B cell (primary cell): Measurements from ENCODE around the gene CAVIN1. TPM values are rescaled to one million over a fixed set of nuclear protein-coding genes. Genes with fewer than 3 reads are reported as not detected.

Experiments used
- ATAC-seq: fragments of 200-7000 bp; cut with Tn5 transposase; one replicate; pipeline ENCODE4 v1.10.0; 2021; ENCODE audit warnings: low read depth, mild to moderate bottlenecking, moderate number of reproducible peaks, moderate library complexity
- CTCF ChIA-PET: fragments of 350-600 bp; sonication (Branson Sonifier 250); formaldehyde crosslinking; loops from one replicate; lab custom pipeline; 2021; ENCODE audit warnings: antibody characterized with exemption, inconsistent platforms; lab: Charles Lee
- POLR2A ChIA-PET: fragments of 350-600 bp; sonication (Branson Sonifier 250); formaldehyde crosslinking; loops from one replicate; lab custom pipeline; 2021; ENCODE audit warnings: antibody characterized with exemption; lab: Charles Lee
- DNase-seq: peaks from one replicate; pipeline ENCODE4 v3.0.0; 2013
- H2AFZ ChIP-seq: 2 replicates; pipeline ENCODE4 v1.6.1; 2012; ENCODE audit warnings: mild to moderate bottlenecking, low read depth, low read length; ENCODE audit not compliant: insufficient read depth, poor library complexity, severe bottlenecking
- H3K27ac ChIP-seq, 2 donors: 1 replicate in 1 of 2; 2 replicates in 1 of 2; pipeline ENCODE4 v1.5.1; 2012 to 2013; ENCODE audit warnings: low read length in 2 of 2, mild to moderate bottlenecking in 2 of 2, moderate library complexity in 1 of 2
- H3K27me3 ChIP-seq, 4 experiments: fragments of 200-600 bp in 1 of 4; sonication (generic) in 1 of 4; replicated peaks in 1 of 4; 1 replicate in 2 of 4; 2 replicates in 2 of 4; pipeline versions ENCODE4 v1.6.1 to v1.7.0; 2013 to 2016; ENCODE audit warnings: low read length in 3 of 4, mild to moderate bottlenecking in 2 of 4, mixed read lengths in 1 of 4, moderate library complexity in 1 of 4; ENCODE audit not compliant: insufficient read depth in 4 of 4, control insufficient read depth in 3 of 4; ENCODE audit errors: control extremely low read depth in 1 of 4
- H3K36me3 ChIP-seq, 2 experiments: replicated peaks in 1 of 2; 1 replicate in 1 of 2; 2 replicates in 1 of 2; pipeline versions ENCODE4 v1.6.1 to v1.7.1; 2013; ENCODE audit warnings: low read length in 1 of 2; ENCODE audit not compliant: insufficient read depth in 2 of 2, control insufficient read depth in 1 of 2; ENCODE audit errors: control extremely low read depth in 1 of 2, extremely low read depth in 1 of 2
- H3K4me1 ChIP-seq, 2 donors: fragments of 200-600 bp in 1 of 2; sonication (generic) in 1 of 2; 1 replicate in 1 of 2; 2 replicates in 1 of 2; pipeline versions ENCODE4 v1.5.1 to v1.6.1; 2013 to 2017; ENCODE audit warnings: low read length in 2 of 2; ENCODE audit not compliant: control insufficient read depth in 2 of 2, insufficient read depth in 2 of 2
- H3K4me2 ChIP-seq: replicated peaks from 2 replicates; pipeline ENCODE3; 2012; ENCODE audit warnings: mild to moderate bottlenecking, low read depth, low read length; ENCODE audit not compliant: poor library complexity, severe bottlenecking
- H3K4me3 ChIP-seq, 5 experiments: fragments of 200-600 bp in 1 of 5; sonication (generic) in 1 of 5; 1 replicate in 3 of 5; 2 replicates in 2 of 5; pipeline versions ENCODE4 v1.5.1 to v1.7.0; 2011 to 2016; ENCODE audit warnings: low read length in 4 of 5, mild to moderate bottlenecking in 4 of 5, low read depth in 2 of 5, control low read depth in 1 of 5, moderate library complexity in 1 of 5; ENCODE audit not compliant: insufficient read depth in 1 of 5; ENCODE audit errors: control extremely low read depth in 1 of 5, extremely low read depth in 1 of 5
- H3K79me2 ChIP-seq: fragments of 200-600 bp; sonication (generic); one replicate; pipeline ENCODE4 v1.6.0; 2016; ENCODE audit warnings: low read length; ENCODE audit not compliant: control insufficient read depth, insufficient read depth
- H3K9ac ChIP-seq: fragments of 200-600 bp; sonication (generic); 2 replicates; pipeline ENCODE4 v1.6.1; 2017; ENCODE audit warnings: mild to moderate bottlenecking, low read length, moderate library complexity
- H3K9me3 ChIP-seq, 3 donors: one replicate each; pipeline versions ENCODE4 v1.6.1 to v1.7.1; 2013; ENCODE audit warnings: low read length in 2 of 3; ENCODE audit not compliant: control insufficient read depth in 2 of 3, insufficient read depth in 1 of 3; ENCODE audit errors: control extremely low read depth in 1 of 3
- H4K20me1 ChIP-seq: 2 replicates; pipeline ENCODE4 v1.6.0; 2012; ENCODE audit warnings: mild to moderate bottlenecking, low read length; ENCODE audit not compliant: insufficient read depth, control insufficient read depth, poor library complexity, severe bottlenecking
- H3K27ac Mint-ChIP-seq: one replicate; pipeline ENCODE4 v1.8.0; 2021; ENCODE audit warnings: mixed read lengths
- H3K27me3 Mint-ChIP-seq: one replicate; pipeline ENCODE4 v1.8.0; 2021; ENCODE audit warnings: mixed read lengths
- H3K4me1 Mint-ChIP-seq: one replicate; pipeline ENCODE4 v1.8.0; 2021; ENCODE audit warnings: mixed read lengths
- H3K4me3 Mint-ChIP-seq: one replicate; pipeline ENCODE4 v1.8.0; 2021; ENCODE audit warnings: mixed read lengths
- H3K9me3 Mint-ChIP-seq: one replicate; pipeline ENCODE4 v1.8.0; 2022; ENCODE audit warnings: mixed read lengths; ENCODE audit not compliant: insufficient read depth
- EZH2 ChIP-seq: IDR thresholded peaks from 2 replicates; pipeline ENCODE4 v1.6.1; 2012; ENCODE audit warnings: borderline replicate concordance, low read depth, mild to moderate bottlenecking, moderate library complexity, low read length; ENCODE audit not compliant: insufficient read depth, poor library complexity, severe bottlenecking
- WGBS: methylation state at CpG from one replicate; pipeline ENCODE4 v1.1.5; 2013; ENCODE audit warnings: missing lambda C conversion rate; ENCODE audit not compliant: insufficient coverage; 5-methylcytosine and 5-hydroxymethylcytosine counted together
- intact Hi-C: fragments of 100-400 bp; cut with micrococcal nuclease; formaldehyde crosslinking; loops from one replicate; pipeline ENCODE4 v1.10.0; 2022
- polyA plus RNA-seq: library from polyadenylated mRNA; depleted of rRNA; stranded (reverse); fragments of >200 nt; gene quantifications from 2 replicates; pipeline ENCODE4 v1.2.3, GENCODE V29; 2012
- total RNA-seq, 2 donors: library from RNA; stranded (reverse); fragments of 120-200 nt in 1 of 2; gene quantifications; 1 replicate in 1 of 2; 2 replicates in 1 of 2; pipeline versions ENCODE4 v1.2.3 to v1.2.4, GENCODE V29; 2013 to 2022
- TF ChIP-seq, protein P1 (sequence below): fragments of 200-600 bp; IDR thresholded peaks from one replicate; pipeline ENCODE4 v1.8.0; 2022; ENCODE audit warnings: antibody characterized with exemption, mild to moderate bottlenecking

The CAVIN1 gene
- total and polyA plus RNA-seq, 2 donors (not counting 1 experiment from before 2014, with no cell fraction given), result not detected

DNA sequence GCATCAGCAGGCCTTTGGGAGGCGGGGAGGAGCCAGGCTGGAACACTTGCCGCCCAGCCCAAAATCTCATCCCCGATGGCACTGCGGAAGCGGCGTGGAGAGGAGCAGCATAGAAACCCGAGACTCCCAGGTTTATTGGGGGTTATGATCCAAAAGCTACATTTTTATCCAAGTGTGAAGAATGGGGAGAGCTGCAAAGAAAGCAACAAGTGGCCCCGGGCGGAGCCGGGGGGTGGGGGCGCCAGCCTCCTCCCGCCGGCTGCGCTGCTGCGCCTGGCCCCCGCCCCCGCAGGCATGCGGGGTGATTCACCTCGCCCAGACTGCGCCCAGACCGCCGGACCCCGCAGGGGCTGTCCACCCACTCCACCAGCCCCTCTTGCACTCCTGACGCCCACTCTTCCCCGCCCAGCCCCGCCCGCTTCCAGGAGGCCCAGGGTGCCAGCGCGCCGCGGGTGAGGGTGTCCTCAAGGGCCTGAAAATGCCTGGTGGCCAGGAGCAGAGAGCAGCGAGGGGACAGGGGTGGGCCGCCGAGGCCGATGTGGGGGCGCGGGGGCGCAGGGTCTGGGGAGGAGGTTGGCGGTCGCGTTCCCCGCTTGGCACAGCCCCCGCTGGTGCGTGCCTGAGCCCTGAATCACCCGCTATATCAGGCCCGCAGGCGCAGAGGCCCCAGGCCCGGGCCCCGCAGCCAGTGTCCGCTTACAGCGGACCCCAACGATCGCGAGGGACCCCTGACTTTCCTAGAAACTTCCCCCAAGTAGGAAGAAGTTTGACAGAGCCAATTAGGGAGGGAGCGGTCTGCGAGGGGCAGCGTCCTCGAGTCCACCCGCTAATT lies 1.3 kb downstream of the CAVIN1 start:
- peak overlapping the region; percentile 86 for H3K4me2 ChIP-seq
- peaks cover 38% of the 10 kb centered on the region for H3K27me3 Mint-ChIP-seq
- DNase-seq (peak; percentile 41), ATAC-seq (peak; percentile 36)
- peaks cover 0 to 13% (median 0%) of the 10 kb centered on the region in 3 donors for H3K9me3 ChIP-seq
- no peaks in the 10 kb centered on the region for H4K20me1 ChIP-seq
- peaks cover 21% of the 10 kb centered on the region for H3K4me1 Mint-ChIP-seq
- H3K4me3 Mint-ChIP-seq, result peak overlapping the region; percentile 82
- no peak overlapping the region for H3K27ac ChIP-seq
- peak overlapping the region; percentile 73 for H2AFZ ChIP-seq
- H3K27ac Mint-ChIP-seq, result no peak overlapping the region
- H3K79me2 ChIP-seq, result no peaks in the 10 kb centered on the region
- TF ChIP-seq, protein P1, sequence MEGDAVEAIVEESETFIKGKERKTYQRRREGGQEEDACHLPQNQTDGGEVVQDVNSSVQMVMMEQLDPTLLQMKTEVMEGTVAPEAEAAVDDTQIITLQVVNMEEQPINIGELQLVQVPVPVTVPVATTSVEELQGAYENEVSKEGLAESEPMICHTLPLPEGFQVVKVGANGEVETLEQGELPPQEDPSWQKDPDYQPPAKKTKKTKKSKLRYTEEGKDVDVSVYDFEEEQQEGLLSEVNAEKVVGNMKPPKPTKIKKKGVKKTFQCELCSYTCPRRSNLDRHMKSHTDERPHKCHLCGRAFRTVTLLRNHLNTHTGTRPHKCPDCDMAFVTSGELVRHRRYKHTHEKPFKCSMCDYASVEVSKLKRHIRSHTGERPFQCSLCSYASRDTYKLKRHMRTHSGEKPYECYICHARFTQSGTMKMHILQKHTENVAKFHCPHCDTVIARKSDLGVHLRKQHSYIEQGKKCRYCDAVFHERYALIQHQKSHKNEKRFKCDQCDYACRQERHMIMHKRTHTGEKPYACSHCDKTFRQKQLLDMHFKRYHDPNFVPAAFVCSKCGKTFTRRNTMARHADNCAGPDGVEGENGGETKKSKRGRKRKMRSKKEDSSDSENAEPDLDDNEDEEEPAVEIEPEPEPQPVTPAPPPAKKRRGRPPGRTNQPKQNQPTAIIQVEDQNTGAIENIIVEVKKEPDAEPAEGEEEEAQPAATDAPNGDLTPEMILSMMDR, result no peak
- no peak for TF ChIP-seq EZH2
- WGBS, result 2% methylated on average over 54 of the region's 59 CpGs
- H3K9ac ChIP-seq, result peak overlapping the region; percentile 56
- H3K36me3 ChIP-seq, result no peaks in the 10 kb centered on the region
- H3K9me3 Mint-ChIP-seq, result no peaks in the 10 kb centered on the region
- intact Hi-C loops, result no loop called here
- peaks cover 23 to 24% of the 10 kb centered on the region in 2 donors for H3K4me1 ChIP-seq
- ChIA-PET CTCF (interaction anchor here (0.9 to 2.4 kb wide), 9 partner anchors 13 to 105 kb away, joined by 3 to 13 read pairs (median 4); no protein-coding TSS in a partner anchor), POLR2A (no interaction called here)
- peak overlapping the region in 4 of 5 experiments; percentile 38 to 63 (median 50) for H3K4me3 ChIP-seq
- H3K27me3 ChIP-seq, result peaks cover 0 to 49% (median 27%) of the 10 kb centered on the region in 4 experiments

- H3K27me3 Mint-ChIP-seq, result peaks cover 38% of the 10 kb centered on the region
- ChIA-PET CTCF (interaction anchor here (1.6 to 2.4 kb wide), 3 partner anchors 97 to 106 kb away, joined by 3 to 13 read pairs (median 7); no protein-coding TSS in a partner anchor), POLR2A (interaction anchor here (0.7 kb wide), 1 partner anchor 100 kb away, joined by 5 read pairs; no protein-coding TSS in a partner anchor)
- no peak for TF ChIP-seq EZH2
- TF ChIP-seq, protein P1, result no peak
- H3K9me3 Mint-ChIP-seq, result no peaks in the 10 kb centered on the region
- peak overlapping the region; percentile 82 for H3K4me3 Mint-ChIP-seq
- H3K27ac Mint-ChIP-seq, result no peak overlapping the region
- Histone ChIP-seq H3K4me2 (peak overlapping the region; percentile 86), H3K4me1 (peaks cover 23 to 24% of the 10 kb centered on the region in 2 donors), H3K27me3 (peaks cover 0 to 49% (median 27%) of the 10 kb centered on the region in 4 experiments), H3K79me2 (no peaks in the 10 kb centered on the region), H3K4me3 (no peak overlapping the region), H3K9me3 (peaks cover 0 to 13% (median 0%) of the 10 kb centered on the region in 3 donors), H3K36me3 (no peaks in the 10 kb centered on the region), H4K20me1 (no peaks in the 10 kb centered on the region), H2AFZ (no peak overlapping the region), H3K27ac (no peak overlapping the region), H3K9ac (no peak overlapping the region)
- intact Hi-C loops, result no loop called here
- H3K4me1 Mint-ChIP-seq, result peaks cover 21% of the 10 kb centered on the region
- ATAC-seq (no peak), DNase-seq (no peak)
- no CpG with 5 or more reads among the region's 6 CpGs for WGBS
Observed at GRCh38 chr17:42421136-42421506, 1.9 kb downstream of the CAVIN1 start.
